GM19240 (cell line): ENCODE results near the gene TMCO4.

ENCODE experiments used
- DNase-seq: peaks from one replicate; pipeline ENCODE4 v3.0.0; 2011; ENCODE audit warnings: low spot score; ENCODE audit not compliant: insufficient read length

Gene TMCO4

DNA sequence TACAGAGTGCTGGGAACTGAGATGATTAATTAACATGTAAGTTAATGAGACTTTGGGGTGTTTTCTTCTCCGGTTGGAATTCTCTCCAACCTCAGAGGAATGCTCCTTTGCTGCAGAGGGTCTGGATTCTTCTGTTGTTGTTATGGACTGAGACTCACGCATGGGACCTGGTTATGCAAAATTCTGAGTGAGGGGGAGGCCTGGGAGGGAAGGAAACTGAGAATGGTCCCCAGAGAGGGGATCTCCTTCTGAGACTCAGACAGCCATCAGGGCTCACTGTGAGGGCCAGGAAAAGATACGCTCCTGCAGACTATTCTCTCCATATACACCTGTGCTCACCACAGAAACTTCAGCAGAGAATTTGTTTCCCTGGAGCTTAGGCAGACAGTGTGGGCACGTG, 78.7 kb downstream of the TMCO4 start:
- DNase-seq: no peak

DNA sequence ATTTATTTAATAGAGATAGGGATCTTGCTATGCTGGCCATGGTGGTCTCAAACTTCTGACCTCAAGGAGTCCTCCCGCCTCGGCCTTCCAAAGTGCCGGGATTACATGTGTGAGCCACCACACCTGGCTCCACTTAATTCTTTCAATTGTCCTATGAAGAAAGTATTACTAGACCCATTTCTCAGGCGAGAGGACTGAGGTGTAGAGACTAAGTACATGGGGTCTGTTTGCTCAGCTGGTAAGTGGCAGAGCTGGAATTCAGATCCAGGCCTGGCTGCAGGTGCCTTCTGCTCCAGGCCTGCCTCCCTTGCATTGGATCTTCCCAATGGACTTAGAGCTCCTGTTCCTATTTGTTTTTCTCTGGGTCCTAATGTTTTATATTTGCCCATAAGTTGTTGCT, 79.5 kb downstream of the TMCO4 start:
- DNase-seq: no peak

DNA sequence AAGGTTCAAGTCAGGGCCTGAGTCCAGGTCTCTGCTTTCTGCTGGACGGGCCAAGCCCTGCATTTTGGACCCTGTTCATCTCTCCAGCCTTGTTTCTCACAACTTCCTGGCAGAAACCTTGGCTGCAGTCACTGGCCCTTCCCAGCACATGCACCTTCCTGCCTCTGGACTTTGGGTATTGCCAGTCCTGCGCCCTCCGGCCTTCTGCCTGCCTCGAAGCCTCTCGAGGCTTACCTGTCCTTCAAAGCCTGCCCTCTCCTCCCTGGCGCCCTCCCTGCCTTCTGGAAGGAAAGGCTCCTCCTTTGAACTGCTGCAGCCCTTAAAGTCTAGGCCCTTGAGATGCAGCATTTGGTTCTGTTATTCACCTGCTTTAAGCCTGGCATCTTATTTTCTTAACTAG, 82.2 kb downstream of the TMCO4 start:
- DNase-seq: no peak

DNA sequence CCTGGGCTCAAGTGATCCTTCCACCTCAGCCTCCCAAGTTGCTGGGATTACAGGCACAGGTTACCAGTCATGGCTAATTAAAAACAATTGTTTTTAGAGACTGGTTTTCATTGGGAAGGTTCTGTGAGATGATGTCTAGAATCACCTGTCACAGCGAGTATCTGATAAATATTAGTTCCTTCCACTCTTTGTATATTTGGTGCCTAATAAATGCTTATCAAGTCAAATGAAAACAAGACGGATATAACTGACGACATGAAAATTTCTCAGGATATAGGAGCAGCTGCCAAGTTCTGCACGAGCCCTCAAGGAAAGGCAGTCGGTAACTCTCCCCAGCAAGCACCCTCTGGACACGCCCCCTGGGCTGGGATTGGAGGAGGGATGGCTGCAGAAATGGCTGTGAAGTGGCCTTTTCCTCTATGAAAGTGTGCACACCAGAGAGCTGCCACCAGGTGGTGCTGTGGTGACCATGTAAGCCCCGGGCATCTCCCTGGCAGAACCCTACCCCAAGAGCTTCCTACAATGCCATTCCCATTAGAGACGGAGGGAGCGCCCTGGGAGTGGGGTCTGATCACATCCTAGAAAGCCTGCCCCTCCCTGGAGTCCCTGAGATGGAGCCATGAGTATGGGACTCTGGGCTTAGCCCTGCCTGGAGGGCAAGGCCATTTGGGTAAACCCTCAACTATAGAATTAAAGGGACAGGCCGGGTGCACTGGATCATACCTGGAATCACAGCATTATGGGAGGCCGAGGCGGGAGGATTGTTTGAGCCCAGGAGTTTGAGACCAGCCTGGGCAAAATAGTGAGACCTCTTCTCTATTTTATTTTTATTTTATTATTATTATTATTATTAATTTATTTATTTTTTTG, 84.1 kb downstream of the TMCO4 start:
- DNase-seq: peak; percentile 78

DNA sequence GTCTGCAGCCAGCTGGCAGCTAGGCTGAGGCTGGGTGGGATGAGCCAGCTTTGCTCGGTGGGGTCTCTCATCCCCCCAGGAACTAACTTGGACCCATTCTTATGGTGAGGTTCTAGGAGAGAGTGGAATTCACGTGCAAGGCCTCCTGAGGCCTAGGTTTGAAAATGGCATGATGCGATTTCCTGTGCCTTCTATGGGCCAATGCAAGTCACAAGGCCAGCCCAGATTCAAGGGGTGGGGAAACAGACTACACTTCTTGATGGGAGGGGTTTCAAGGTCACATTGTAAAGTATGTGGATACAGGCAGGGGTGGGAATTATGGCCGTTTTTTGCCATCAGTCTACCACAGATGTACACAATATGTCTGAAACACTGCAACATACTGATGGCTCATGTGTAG, 86.8 kb downstream of the TMCO4 start:
- DNase-seq: no peak

DNA sequence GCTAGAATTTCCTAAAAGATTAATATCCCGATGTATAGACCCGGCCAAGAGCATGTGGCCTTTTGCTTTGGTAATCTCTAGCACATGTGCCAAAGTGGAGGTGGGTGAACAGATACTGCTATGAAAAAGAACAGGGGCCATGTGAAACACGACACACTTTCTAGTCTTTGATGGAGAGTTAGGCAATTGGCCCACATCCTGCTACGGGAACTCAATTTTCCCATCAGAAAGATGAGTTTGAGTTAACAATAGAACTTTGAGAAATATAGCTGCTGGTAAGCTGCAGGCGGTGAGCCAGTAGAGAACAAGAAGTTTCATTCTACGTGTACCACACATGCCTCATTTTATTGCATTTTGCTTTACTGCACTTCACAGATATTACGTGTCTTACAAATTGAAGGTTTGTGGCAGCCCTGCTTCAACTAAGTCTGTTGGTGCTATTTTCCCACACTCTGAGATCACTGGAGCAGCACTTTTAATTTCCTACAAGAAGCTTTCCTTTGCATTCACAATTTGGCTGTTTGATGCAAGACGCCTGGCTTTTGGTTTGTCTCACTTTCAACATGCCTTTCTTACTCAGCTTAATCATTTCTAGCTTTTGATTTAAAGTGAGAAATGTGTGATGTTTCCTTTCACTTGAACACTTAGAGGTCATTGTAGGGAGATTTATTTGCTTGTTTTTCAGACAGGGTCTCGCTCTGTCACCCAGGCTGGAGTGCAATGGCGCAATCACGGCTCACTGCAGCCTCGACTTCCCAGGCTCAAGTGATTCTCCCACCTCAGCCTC, 88.7 kb downstream of the TMCO4 start:
- DNase-seq: no peak

DNA sequence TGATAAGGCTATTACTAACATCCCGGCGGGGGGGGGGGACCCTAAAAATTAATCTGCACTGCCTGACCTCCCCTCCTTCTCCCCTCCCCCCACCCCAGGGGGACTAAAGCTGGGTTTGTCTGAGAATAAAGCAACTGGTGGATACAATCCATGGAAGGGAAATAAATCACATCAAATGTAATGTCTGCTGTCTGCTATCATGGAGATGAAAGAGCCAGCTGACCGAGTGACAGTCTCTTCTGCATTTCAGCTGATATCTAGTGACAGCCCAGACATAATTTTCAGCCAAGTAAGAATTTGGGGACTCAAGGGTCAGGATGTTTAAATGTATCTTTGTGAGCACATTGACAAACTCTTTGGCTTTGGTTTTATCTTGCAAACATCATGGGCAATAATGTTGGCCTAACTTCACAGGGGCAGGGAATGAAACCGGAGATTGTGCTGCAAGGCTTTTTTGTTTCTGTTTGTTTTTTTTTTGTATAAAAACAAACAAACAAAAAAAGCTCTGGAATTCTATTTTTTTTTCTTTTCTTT, 90.4 kb downstream of the TMCO4 start:
- no peak for DNase-seq

DNA sequence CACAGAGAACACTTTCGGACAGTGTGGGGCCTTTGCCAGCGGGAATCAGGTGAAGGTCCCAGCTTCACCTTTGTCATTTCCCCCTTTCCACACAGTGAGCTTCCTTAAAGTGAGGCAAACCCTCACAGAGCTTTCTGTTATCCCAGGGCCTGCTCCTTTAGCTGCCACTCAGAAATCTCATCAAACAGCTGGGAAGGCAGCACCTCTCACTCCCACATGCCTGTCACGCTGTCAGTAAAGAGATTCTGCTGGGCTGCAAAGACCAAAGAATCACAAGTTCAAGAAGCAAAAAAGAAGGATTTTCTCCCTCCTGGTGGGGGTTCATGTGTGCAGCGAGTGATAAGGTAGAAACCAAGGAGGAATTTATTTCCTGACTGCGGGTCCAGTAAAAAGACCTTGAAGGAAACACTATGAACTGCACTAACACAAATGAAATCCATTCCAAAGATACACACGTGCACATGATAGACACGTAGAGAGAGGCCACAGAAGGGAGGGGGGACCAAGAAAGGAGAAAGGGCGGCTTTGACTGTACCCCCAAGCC, 91.1 kb downstream of the TMCO4 start:
- DNase-seq: no peak

DNA sequence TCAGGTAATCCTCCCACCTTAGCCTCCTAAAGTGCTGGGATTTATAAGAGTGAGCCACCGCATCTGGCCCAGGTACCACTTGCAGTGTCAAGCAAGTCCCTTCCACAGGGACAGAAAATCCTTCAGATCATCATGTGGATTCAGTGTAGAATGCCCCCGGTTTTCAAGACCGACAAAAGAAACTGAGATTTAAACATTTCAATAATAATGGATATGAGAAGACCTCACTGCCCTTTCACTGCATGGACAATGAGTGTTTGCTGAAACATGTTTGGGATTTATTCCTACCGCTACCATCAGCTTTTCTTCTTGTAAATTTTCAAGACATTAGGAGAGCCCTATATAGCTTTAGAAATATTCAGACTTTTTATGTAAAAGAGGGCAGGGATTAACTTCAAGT, 93.6 kb downstream of the TMCO4 start:
- no peak for DNase-seq

DNA sequence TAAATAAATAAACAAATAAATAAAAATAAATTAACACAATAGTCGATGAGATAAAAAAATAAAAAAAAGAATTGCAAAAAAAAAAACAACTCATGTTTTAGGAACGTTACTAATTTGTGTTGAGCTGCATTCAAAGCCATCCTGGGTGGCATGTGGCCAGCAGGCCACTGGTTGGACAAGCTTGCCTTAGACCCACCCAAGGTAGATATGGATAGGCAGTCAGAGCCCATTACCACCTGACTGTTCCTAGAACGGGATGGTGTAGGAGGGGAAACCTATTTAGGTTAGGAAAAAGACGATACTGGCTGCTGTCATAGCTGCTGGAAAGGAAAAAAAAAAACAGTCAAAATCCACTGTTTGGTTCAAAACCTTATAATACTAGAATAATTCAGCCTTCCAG, 94.3 kb downstream of the TMCO4 start:
- DNase-seq: no peak

DNA sequence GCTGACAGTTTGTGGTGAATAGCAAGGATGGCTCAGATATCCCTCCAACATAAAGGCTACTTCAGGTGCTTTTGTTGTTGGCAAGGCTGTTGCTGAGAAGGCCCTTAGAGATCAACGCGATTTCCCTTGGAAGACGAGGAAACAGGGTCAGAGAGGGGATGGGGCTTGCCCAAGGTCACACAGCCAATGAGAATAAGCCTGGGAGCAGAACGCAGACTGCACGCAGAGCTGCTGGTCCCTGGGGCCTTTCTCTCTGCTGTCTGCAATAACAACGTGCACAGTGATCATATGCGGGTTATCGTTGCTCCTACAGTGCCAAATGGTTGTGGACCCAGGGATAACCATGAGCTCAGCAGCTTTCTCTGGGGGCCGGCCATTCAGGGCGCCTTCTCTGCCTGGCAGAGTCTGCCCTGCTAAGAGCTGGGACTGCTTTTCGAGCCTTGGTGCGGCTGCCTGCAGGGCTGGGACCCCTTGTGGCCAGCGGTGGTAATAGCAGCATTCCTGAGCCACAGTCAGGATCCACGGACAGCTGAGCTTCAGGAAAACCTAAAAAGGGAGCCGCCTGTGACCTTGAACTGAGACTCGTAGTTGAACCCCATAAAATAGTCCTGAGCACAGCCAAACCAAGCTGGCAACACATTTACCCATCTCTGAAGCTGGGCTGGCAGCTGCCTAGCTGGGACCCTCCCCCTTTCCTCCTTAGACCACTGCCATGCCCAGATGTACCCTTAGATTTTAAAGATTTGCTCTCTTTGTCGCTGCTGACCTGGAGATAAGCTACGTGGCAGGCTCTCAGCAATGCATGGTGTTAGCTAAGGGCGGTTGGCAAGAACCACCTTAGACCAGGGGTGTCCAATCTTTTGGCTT, 95.2 kb downstream of the TMCO4 start:
- DNase-seq: peak; percentile 70

DNA sequence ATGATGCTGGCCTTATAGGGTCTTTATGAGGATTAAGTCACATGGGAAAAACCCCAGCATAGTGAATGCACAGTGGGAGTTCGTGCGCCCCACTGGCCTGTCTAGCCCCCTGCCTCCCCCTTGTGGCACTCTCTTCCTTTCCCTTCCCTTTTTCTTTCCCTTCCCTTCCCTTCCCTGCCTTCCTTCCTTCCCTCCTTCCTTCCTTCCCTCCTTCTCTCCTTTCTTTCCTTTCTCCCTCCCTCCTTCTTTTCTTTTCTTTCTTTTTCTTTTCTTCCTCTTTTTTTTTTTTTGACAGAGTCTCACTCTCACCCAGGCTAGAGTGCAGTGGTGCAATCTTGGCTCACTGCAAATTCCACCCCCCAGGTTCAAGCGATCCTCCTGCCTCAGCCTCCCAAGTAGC, 96.4 kb downstream of the TMCO4 start:
- DNase-seq: no peak

DNA sequence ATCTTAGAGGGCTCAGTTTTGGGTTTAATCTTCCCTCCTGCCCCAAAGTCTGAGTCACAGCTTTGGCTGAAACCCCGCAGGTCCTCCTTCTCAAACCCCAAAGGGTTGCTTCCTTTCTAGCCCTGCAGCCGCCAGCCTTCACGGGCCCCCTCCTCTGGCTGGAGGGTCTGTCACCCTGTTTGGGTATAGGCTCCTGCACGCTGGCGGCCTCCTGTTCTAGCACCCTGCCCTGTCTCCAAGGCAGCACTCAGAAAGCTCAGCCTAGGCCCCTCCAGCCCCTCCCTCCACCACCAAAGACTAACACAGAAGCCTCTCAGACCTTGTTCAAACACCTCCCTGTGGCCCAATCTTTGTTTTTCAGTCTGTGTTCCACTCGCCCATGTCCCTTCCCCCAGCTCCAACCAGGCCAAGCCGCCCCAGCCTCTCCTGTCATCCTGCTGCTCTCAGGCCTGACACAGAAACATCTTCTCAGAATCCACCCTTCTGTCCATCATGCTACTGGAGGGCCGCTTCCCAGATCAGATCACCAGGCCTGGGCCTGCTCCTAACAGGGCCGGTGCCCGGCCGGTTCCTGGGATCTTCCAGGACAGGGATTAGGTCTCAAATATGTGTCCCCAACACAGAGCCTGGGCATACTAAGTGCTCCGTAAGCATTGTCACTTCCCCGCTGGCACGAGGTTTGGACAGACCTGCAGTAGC, 99.5 kb downstream of the TMCO4 start:
- no peak for DNase-seq

DNA sequence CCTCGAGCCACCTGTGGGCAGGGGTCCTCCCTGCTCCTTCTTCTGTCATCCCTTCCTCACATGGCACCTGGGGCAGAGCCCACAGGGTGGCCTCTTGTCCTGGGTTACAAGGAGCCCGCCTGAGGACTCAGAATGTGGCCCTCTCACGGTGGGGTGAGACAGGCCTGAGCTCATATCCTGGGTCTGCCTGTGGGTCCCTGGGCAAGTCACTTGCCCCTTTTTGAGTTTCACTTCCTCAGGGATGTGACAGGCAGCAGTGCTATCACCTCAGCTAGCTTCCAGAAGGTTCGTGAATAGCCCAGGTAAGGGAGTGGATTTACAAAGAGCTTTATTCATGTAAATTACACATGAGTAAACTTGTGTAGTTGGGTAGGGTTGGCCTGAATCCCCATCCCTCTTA, 101.5 kb downstream of the TMCO4 start:
- peak; percentile 38 for DNase-seq

DNA sequence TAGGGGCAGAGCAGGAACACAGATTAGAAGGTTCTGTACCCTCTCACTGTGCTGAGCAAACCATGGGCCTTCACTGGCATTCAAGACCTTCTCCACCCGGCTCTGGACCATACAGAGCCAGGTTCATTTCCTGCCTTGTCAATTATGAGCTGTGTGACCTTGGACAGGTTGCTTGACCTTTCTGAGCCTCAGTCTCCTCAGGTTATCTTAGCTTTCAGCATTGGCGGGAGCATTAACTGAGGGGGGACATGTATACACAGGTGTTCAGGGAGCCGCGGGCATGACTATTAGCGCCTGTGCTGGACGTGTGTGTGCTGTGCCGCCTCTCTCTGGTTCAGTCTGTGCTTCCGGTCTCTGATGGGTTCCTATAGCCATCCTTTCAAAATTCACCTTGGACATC, 102.9 kb downstream of the TMCO4 start:
- DNase-seq: no peak

DNA sequence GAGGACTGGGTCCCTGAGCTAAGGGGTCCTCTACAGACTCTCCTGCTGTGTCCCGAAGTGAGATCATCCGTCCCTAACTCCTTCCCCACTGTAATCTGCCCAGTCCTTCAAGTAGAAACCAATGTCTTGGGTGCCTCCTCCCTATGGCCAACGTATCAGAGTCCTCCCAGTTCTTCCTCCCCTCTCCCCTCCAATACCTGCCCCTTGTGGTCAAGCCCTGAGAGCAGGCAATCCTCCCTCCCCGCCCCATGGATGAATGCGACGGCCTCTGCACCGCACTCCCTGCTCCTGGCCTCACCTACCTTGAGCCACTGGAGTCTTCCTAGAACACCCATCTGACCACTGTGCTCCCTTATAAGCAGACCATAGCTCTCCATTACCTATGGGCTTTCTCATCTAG, 103.9 kb downstream of the TMCO4 start:
- no peak for DNase-seq

DNA sequence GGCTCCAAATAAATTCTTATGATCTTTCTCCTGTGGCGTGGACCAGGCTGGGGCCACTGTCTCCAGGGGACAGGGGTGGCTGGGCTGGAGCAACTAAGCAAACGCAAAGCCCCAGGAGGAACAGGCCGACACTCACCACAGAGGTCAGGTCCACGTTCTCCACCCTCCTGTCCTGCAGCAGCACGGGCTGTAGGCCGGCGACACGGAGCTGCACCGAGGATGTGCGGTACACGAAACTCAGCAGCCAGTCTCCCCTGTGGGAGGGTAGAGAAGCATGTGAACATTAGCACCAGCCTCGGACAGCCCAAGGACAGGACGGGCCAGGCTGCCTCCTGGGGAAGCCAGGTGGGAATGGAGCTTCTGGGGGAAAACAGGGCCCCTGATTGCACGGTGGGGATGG, 105.4 kb downstream of the TMCO4 start:
- no peak for DNase-seq

DNA sequence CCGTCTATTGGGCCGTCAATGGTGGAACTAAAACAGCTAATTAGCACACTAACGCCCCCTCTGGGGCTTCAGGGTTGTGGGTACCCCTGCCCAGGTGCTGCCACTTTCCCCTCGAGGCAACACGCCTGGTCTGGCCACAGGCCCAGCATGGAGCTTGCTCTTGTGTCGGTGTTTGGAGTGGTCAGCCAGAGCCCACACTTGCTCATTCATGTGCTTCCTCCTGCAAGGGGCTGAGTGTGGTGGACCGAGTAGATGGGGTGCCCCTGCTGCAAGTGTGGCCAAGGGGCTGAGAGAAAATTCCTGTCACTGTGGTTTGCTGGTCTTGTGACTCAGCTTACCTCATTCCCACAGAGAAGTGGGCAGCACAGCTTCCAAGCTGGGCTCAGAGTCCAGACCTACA, 109.4 kb downstream of the TMCO4 start:
- DNase-seq: no peak

DNA sequence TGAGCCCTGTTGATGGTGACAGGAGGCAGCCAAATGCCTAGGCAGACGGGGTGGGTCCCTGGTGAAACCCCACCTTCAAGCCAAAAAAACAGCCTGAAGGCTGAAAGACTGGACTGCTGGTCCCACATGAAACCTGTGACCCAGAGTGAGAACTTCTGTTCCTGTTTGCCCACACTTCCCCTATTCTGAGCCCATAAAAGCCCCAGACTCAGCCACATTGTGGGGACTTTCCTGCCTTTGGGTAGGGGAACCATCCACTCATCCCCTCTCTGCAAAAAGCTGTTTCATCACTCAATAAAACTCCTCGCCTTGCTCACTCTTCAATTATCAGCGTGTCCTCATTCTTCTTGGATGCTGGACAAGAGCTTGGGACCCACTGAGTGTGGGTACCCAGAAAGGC, 109.9 kb downstream of the TMCO4 start:
- DNase-seq: no peak

DNA sequence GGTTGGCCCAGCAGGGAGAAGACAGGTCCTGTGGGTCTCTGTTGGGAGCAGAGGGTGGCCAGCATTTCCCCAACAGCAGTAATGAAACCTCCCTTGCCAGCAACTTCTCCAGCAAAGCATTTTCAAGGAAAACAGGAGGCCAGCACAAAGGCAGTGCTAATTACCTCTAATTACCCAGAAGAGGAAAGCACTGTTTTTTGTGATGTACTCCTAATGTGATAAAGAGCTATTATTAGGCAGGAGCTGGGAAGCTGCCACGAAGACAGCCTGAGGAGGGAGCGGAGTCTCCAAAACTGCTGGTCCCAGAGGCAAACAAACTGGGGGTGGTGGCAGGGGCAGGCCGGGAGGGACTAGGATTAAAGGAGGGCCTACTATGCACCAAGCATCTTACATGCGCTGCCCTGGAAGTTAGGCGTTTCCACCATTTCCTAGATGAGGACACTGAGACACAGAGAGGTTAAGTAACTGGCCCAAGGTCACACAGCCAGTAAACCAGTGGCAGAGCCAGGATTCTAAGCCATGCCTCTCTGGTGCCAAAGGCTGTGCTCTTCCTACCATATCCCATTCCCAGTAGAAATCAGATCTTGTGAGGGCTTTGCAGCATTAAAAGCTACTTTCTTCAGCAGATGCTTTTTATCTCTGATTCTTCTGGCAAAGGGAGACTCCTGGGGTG, 110.5 kb downstream of the TMCO4 start:
- DNase-seq: no peak
